Peyer's patch (tissue), 4 donors: ENCODE data around the gene HOXA4.

ENCODE experiments used
- POLR2A ChIP-seq, 2 donors: fragments of 450-650 bp; IDR thresholded peaks; one replicate each; pipeline ENCODE4 v1.5.1; 2017; ENCODE audit warnings: antibody characterized with exemption in 2 of 2, mild to moderate bottlenecking in 2 of 2, moderate library complexity in 2 of 2
- TF ChIP-seq, protein P1 (sequence below), 6 experiments: fragments of 450-650 bp in 4 of 6; fragments of 200-600 bp in 2 of 6; sonication (generic) in 1 of 6; IDR thresholded peaks; one replicate each; pipeline ENCODE4 v1.5.1; 2017 to 2019; ENCODE audit warnings: antibody characterized with exemption in 6 of 6, mild to moderate bottlenecking in 3 of 6, moderate library complexity in 1 of 6

DNA sequence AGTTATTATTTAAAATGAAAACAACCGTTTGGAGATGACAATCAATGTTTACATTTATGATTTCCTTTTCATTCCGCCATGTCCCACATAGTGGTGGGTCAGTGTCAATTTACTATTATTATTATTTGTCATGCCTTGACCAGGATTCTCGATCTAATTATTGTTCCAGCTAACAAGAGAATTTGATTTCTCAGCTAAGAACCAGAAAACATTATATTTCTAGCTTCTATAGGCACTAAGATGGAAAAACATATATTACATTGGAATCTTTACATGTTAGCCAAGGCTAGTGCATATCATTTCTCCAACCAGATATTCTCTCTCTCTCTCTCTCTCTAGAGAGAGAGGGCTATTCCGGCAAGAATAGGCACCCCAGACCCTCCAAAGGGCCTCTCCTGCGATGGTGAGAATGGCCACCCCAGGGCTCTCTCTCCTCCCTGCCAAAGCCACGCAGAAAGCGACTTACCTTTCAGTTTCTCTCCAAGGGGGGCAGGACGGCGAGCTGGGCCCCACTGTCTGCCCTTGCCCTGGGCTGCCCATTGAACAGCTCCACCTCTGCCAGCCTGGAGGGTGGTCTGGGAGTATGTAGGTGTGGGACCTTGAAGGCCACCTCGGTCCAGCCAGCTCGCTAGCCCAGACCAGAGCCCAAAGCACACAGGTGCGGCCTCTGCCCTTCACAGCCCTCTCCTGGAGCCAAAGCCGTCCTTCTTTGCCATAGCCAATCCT is 19.4 kb upstream of the HOXA4 start:
- TF ChIP-seq, protein P1, sequence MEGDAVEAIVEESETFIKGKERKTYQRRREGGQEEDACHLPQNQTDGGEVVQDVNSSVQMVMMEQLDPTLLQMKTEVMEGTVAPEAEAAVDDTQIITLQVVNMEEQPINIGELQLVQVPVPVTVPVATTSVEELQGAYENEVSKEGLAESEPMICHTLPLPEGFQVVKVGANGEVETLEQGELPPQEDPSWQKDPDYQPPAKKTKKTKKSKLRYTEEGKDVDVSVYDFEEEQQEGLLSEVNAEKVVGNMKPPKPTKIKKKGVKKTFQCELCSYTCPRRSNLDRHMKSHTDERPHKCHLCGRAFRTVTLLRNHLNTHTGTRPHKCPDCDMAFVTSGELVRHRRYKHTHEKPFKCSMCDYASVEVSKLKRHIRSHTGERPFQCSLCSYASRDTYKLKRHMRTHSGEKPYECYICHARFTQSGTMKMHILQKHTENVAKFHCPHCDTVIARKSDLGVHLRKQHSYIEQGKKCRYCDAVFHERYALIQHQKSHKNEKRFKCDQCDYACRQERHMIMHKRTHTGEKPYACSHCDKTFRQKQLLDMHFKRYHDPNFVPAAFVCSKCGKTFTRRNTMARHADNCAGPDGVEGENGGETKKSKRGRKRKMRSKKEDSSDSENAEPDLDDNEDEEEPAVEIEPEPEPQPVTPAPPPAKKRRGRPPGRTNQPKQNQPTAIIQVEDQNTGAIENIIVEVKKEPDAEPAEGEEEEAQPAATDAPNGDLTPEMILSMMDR (IDR thresholded peaks at IDR 0.05) = peak in 1 of 6 experiments; percentile 24
- TF ChIP-seq POLR2A (IDR thresholded peaks at IDR 0.05) = no peak
